HL-60 (cell line): Measurements from ENCODE around the gene CD81.

Experiments used
- GABPA ChIP-seq: IDR thresholded peaks from 2 replicates; pipeline ENCODE4 v1.6.1; 2012; ENCODE audit warnings: low read depth
- POLR2AphosphoS5 ChIP-seq: IDR thresholded peaks from 2 replicates; pipeline ENCODE4 v1.6.1; 2012; ENCODE audit warnings: low read depth
- TF ChIP-seq, protein P1 (sequence below): IDR thresholded peaks from one replicate; pipeline ENCODE4 v1.5.1; 2011; ENCODE audit warnings: low read length, control low read depth, inconsistent platforms; ENCODE audit not compliant: insufficient read depth
- TF ChIP-seq, protein P2 (sequence below): IDR thresholded peaks from 2 replicates; pipeline ENCODE4 v1.6.1; 2012; ENCODE audit warnings: low read depth; ENCODE audit not compliant: insufficient replicate concordance

DNA sequence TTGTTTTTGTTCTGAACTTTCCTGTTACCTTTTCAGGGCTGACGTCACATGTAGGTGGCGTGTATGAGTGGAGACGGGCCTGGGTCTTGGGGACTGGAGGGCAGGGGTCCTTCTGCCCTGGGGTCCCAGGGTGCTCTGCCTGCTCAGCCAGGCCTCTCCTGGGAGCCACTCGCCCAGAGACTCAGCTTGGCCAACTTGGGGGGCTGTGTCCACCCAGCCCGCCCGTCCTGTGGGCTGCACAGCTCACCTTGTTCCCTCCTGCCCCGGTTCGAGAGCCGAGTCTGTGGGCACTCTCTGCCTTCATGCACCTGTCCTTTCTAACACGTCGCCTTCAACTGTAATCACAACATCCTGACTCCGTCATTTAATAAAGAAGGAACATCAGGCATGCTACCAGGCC, 19.9 kb downstream of the CD81 start:
- TF ChIP-seq, protein P1, sequence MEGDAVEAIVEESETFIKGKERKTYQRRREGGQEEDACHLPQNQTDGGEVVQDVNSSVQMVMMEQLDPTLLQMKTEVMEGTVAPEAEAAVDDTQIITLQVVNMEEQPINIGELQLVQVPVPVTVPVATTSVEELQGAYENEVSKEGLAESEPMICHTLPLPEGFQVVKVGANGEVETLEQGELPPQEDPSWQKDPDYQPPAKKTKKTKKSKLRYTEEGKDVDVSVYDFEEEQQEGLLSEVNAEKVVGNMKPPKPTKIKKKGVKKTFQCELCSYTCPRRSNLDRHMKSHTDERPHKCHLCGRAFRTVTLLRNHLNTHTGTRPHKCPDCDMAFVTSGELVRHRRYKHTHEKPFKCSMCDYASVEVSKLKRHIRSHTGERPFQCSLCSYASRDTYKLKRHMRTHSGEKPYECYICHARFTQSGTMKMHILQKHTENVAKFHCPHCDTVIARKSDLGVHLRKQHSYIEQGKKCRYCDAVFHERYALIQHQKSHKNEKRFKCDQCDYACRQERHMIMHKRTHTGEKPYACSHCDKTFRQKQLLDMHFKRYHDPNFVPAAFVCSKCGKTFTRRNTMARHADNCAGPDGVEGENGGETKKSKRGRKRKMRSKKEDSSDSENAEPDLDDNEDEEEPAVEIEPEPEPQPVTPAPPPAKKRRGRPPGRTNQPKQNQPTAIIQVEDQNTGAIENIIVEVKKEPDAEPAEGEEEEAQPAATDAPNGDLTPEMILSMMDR: no peak
- TF ChIP-seq, protein P2, sequence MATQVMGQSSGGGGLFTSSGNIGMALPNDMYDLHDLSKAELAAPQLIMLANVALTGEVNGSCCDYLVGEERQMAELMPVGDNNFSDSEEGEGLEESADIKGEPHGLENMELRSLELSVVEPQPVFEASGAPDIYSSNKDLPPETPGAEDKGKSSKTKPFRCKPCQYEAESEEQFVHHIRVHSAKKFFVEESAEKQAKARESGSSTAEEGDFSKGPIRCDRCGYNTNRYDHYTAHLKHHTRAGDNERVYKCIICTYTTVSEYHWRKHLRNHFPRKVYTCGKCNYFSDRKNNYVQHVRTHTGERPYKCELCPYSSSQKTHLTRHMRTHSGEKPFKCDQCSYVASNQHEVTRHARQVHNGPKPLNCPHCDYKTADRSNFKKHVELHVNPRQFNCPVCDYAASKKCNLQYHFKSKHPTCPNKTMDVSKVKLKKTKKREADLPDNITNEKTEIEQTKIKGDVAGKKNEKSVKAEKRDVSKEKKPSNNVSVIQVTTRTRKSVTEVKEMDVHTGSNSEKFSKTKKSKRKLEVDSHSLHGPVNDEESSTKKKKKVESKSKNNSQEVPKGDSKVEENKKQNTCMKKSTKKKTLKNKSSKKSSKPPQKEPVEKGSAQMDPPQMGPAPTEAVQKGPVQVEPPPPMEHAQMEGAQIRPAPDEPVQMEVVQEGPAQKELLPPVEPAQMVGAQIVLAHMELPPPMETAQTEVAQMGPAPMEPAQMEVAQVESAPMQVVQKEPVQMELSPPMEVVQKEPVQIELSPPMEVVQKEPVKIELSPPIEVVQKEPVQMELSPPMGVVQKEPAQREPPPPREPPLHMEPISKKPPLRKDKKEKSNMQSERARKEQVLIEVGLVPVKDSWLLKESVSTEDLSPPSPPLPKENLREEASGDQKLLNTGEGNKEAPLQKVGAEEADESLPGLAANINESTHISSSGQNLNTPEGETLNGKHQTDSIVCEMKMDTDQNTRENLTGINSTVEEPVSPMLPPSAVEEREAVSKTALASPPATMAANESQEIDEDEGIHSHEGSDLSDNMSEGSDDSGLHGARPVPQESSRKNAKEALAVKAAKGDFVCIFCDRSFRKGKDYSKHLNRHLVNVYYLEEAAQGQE: no peak
- TF ChIP-seq POLR2AphosphoS5 (no peak), GABPA (no peak)
